Left renal pelvis (tissue), 4 donors: ENCODE measurements around the gene PTPRS. TPM values are rescaled to one million over a fixed set of nuclear protein-coding genes. Genes with fewer than 3 reads are reported as not detected.

Experiments
- polyA plus RNA-seq, 4 donors: library from polyadenylated mRNA; unstranded; fragments of 120-200 nt; gene quantifications; one replicate each; pipeline ENCODE4 v1.2.1, GENCODE V29; 2013; ENCODE audit not compliant: insufficient read length in 4 of 4

PTPRS gene
- polyA plus RNA-seq, 4 donors = 45.8 to 90.4 (median 64.2) TPM

Other genes with a start within 250 kb of the PTPRS start
- not detected for gene ZNRF4, start 114.6 kb upstream of the PTPRS start, polyA plus RNA-seq
- 1 to 10 TPM in 2 of 4 donors, under 1 TPM in 2; 0.09 to 1.3 (median 1.1) TPM for gene TINCR, start 227.1 kb upstream of the PTPRS start, polyA plus RNA-seq